ENCODE results near the gene MTCL1.
"Not testable (repeated sequence)": the region's sequence is repeated elsewhere in the genome, so short reads cannot be mapped to it uniquely, and the experiment has no call there.

MTCL1 gene

DNA sequence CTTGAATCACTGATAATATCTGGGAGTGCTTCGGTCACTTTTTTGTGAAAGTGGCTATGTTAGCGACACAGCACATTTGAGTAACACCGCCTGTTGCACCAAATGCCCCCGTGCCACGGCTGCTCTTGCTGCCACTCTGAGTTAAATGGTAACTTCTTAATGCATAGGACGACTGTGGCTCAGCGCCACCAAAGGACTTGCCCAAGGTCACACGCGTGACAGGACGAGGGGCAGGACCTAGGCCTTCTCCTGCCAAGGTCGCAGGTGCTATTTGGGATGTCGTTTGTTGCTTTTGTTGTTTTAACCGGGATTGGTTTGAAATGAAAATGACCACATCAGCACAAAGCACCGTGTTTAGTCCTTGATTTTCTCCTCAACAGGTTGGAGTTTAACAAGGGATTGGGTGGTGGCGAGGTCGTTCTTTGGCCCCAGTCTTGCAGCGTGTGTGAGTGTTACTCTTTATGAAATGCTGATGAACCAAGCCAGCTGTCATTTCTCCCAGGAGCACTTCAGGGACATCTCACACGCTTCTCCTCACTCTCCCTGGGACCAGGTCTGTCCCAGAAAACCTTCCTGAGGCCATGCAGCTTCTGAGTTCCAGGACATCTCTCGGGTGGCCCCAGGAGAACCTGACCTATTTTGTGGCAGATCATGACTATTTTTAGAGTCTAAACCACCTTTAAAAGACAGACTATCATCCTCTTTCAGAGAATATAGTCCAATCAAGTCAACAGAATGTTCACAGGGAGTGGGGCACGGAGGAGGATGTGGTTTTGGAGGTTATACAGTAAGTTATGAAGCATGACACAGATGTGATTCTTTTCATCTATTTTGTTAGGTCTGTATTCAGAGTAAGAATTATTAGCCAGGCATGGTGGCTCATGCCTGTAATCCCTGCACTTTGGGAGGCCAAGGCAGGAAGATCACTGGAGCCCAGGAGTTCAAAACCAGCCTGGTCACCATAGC, 49.9 kb downstream of the MTCL1 start:
- H3K9me3 Mint-ChIP-seq: no peaks in the 10 kb centered on the region

DNA sequence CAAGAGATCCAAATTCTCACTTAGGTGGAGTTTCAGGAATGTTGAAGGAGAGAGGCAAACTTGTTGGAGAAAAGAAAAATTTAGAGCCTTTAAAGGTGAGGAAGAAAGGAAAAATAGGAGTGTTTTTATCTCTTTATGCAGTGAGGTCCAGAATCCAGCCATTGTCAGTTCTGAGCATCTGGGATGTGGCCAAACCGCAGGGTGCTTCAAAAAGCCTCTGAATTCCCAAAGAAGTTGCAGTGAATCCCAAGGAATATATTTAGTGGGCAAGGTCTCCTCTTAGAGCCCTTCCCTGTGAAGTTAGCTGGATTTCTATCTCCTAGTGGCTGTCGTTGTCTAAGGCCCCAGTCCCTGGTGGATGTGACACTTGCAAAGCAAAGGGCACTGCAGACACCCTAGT, 51.2 kb downstream of the MTCL1 start:
- H3K36me3 Mint-ChIP-seq (ENCODE audit: low read depth): no peaks in the 10 kb centered on the region
- peaks cover 3% of the 10 kb centered on the region for H3K9me3 Mint-ChIP-seq
- H3K4me3 Mint-ChIP-seq: no peak overlapping the region
- peaks cover 2% of the 10 kb centered on the region for H3K27me3 Mint-ChIP-seq
- H3K27ac Mint-ChIP-seq: no peak overlapping the region
- peaks cover 31% of the 10 kb centered on the region for H3K4me1 Mint-ChIP-seq (ENCODE audit: low read depth)
- no peak for DNase-seq

More for the DNA sequence above, 49.9 kb downstream of the MTCL1 start:
- peak overlapping the region; percentile 10 for H3K27ac Mint-ChIP-seq
- H3K36me3 Mint-ChIP-seq (ENCODE audit: low read depth): no peaks in the 10 kb centered on the region
- peaks cover 34% of the 10 kb centered on the region for H3K4me1 Mint-ChIP-seq (ENCODE audit: low read depth)
- DNase-seq: no peak
- no peak overlapping the region for H3K4me3 Mint-ChIP-seq
- peaks cover 1% of the 10 kb centered on the region for H3K27me3 Mint-ChIP-seq

DNA sequence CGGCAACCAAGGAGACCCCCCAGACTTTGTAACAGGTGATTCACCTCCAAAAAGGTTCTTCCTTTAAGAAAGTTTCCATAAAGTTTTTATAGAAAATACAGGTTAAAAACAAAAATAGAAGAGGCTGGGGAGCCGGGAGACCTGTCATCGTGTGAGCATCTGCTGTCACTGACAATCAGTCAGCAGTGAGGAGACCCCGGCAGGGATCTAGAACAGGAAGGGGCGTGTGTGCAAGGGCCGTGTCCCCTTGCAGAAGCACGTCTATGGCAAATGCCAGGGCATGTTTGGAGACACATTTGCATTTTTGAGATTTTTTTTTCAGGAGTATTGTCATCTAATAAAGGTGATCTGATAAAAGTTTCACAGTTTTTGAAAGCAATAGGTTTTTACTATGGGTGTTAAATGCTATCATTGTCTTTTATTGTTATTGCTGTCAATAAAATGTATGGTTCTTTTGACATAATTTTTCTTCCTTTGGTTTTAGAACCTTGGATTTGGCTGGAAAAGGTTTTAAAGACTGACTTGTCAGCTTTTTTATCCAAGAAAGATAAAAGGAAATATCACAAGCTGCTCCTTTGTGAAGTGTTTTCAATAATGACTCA, 52.1 kb downstream of the MTCL1 start:
- Mint-ChIP-seq H3K27me3 (peaks cover 5% of the 10 kb centered on the region), H3K9me3 (peaks cover 9% of the 10 kb centered on the region), H3K4me3 (no peak overlapping the region), H3K4me1 (ENCODE audit: low read depth) (peaks cover 31% of the 10 kb centered on the region), H3K27ac (no peak overlapping the region), H3K36me3 (ENCODE audit: low read depth) (no peaks in the 10 kb centered on the region)
- no peak for DNase-seq

DNA sequence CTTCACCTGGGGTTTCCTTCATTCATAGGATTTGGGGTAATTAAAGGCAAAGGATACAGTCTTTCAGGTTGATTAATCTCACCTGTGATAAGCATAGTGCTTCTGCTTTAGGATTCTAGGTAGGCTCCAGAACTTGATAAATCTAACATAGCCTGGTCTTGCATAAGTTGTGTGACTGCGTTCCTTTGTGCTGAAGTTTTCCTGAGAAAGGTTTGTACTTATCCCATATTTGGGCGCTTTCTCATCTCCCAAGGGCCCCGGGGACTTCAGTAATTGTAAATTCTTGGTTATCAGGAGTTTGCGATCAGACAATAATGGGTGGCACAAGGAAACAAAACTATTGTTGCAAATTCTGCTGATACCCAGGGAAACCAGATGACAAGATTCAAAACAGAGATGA, 53.1 kb downstream of the MTCL1 start:
- Mint-ChIP-seq H3K27me3 (peaks cover 6% of the 10 kb centered on the region), H3K9me3 (peaks cover 10% of the 10 kb centered on the region), H3K27ac (no peak overlapping the region), H3K4me3 (no peak overlapping the region), H3K36me3 (ENCODE audit: low read depth) (no peaks in the 10 kb centered on the region), H3K4me1 (ENCODE audit: low read depth) (peaks cover 31% of the 10 kb centered on the region)
- no peak for DNase-seq

DNA sequence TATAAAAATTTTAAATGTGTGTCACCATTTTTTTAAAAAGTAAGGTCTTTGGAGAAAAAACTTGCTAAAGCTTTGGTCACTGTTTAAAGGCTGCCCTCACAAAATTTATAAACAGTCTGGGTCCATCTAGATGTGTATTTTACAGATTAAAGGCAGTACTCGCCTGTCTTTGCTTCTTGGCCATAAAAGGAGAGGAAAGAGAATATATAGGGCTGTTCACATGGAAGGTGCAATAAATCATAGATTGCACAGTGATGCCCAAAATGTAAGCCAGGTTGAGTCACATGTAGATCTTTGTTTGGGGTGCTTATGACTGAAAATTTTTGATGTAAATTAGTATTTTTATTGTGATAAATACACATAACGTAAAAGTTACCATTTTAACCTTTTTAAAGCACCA, 55.6 kb downstream of the MTCL1 start:
- no peak for DNase-seq
- Mint-ChIP-seq H3K4me1 (ENCODE audit: low read depth) (peaks cover 13% of the 10 kb centered on the region), H3K27me3 (peaks cover 6% of the 10 kb centered on the region)

DNA sequence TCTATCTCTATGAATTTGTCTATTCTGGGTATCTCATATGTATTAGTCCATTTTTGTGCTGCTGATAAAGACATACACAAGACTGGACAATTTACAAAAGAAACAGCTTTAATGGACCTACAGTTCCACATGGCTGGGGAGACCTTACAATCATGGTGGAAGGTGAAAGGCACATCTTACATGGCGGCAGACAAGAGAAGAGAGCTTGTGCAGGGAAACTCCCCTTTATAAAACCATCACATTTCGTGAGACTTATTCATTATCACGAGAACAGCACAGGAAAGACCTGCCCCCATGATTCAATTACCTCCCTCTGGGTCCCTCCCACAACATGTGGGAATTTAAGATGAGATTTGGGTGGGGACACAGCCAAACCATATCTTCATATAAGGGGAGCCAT, 56.2 kb downstream of the MTCL1 start:
- not testable (repeated sequence) for H3K27me3 Mint-ChIP-seq; H3K36me3 Mint-ChIP-seq (ENCODE audit: low read depth); H3K4me3 Mint-ChIP-seq; H3K27ac Mint-ChIP-seq; H3K4me1 Mint-ChIP-seq (ENCODE audit: low read depth); DNase-seq
- H3K9me3 Mint-ChIP-seq: peaks cover 10% of the 10 kb centered on the region

More for the DNA sequence above, 55.6 kb downstream of the MTCL1 start:
- Mint-ChIP-seq H3K4me3 (no peak overlapping the region), H3K36me3 (ENCODE audit: low read depth) (no peaks in the 10 kb centered on the region), H3K27ac (no peak overlapping the region), H3K9me3 (peaks cover 10% of the 10 kb centered on the region)

DNA sequence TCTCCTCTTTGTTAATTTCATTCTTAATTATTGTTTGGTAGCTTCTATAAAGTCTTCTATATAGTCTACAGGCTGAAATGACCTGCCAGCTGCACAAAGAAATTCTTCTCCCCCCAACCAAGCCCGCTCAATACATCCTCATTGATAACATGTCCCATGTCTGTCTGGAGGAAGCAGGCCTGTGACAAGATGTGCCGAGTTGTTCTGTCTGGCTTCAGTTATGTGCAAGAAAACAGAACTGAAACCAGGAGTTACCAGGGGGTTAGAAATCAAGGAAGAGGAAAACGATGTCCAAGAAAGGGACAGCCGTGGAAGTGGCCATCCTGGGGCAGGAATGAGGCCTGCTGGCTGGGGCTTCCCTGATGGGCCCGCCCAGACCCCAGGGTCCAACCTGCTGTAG, 57.6 kb downstream of the MTCL1 start:
- H3K27ac Mint-ChIP-seq: no peak overlapping the region
- H3K36me3 Mint-ChIP-seq (ENCODE audit: low read depth): no peaks in the 10 kb centered on the region
- H3K4me1 Mint-ChIP-seq (ENCODE audit: low read depth): peaks cover 2% of the 10 kb centered on the region
- no peak overlapping the region for H3K4me3 Mint-ChIP-seq
- H3K27me3 Mint-ChIP-seq: peaks cover 6% of the 10 kb centered on the region
- no peak for DNase-seq
- H3K9me3 Mint-ChIP-seq: peaks cover 10% of the 10 kb centered on the region

DNA sequence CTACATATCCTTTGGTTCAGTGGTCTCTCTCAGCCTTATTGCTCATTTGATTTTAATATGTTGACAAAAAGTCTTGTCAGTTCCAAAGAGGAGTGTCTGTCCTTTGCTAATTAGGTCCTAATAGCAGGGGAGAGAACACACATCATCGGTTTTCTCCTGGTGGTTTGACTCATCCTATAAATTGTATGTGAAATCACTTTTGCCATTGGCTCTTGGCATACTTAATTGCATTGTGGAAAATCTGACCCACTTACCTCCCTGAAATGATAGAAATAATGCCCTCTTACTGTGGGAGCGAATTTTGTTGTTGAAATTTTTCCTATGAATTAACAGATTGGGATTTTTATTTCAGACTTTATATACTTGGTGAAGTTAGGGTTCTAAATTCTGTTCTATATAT, 58.3 kb downstream of the MTCL1 start:
- Mint-ChIP-seq H3K27ac (no peak overlapping the region), H3K9me3 (peaks cover 10% of the 10 kb centered on the region), H3K36me3 (ENCODE audit: low read depth) (no peaks in the 10 kb centered on the region), H3K4me3 (no peak overlapping the region), H3K27me3 (peaks cover 6% of the 10 kb centered on the region), H3K4me1 (ENCODE audit: low read depth) (no peaks in the 10 kb centered on the region)
- DNase-seq: no peak

DNA sequence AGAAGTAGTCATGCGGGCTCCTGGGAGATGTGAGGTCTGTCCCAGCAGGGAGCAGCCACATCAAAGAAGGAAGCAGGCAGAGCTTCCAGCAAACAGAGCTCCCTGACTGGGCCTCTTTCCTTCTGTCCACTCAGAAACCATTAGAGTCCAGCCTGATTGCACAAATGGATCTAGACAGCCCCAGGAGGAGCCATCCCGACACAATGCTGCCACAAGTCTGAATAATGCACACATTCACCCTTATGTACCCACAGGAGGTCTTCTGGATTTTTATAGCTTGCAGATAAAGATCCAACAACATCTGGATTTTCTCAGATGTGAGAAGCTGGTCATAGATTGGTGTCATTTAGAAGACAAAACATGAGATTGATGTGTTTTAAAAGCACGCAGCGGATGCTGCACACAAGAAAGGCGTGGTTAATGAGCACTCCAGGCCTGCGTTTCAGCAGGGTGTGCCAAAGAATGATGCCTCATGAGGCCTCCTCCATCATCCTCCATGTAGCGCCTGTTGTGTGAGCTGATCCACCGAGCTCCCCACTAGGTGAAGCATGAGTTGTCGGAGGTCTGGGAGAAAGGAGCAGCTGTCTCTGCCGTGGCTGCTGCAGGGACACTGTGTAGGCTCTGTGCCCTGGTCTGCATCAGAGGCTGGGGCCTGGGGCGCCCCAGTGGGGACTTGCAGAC, 60.6 kb downstream of the MTCL1 start:
- H3K4me1 Mint-ChIP-seq (ENCODE audit: low read depth): no peaks in the 10 kb centered on the region
- peaks cover 4% of the 10 kb centered on the region for H3K27me3 Mint-ChIP-seq
- H3K9me3 Mint-ChIP-seq: peaks cover 10% of the 10 kb centered on the region
- H3K36me3 Mint-ChIP-seq (ENCODE audit: low read depth): no peaks in the 10 kb centered on the region
- no peak for DNase-seq
- H3K4me3 Mint-ChIP-seq: no peak overlapping the region
- no peak overlapping the region for H3K27ac Mint-ChIP-seq

DNA sequence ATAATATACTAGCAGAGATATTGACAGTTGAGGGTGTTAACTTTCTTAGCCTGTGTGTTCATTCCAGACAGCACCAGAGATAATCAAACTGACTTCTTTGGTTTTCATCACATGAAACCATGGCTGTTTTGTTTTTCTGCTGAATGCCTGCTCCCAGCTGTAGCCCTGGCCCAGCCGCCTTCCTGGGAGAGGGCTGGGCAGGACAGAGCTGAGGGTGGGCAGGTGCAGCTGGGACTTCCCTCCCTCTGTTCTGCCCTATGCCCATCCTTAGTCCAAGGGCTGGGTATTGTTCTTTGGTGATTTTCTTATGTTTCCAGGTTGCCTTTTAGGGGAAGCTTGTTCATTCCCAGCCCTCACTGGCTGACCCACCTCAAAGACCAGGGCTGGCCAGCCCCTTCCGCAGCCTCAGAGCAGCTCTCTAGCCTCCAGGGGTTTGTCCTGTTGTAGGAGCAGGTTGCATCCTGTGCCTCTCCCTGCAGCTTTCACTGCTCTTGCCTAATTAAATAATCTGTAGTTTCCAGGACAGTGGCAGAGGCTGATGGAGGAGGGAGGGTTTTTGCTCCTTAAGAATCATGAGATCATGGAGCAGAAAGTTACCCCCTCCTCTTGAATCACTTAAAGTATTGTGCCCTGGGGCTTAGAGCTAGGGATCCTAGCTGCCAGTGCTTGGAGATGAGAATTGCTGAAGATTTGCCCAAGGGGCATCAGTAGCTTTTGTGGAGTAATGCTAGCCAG, 61.4 kb downstream of the MTCL1 start:
- H3K36me3 Mint-ChIP-seq (ENCODE audit: low read depth): no peaks in the 10 kb centered on the region
- no peak for DNase-seq
- H3K4me3 Mint-ChIP-seq: no peak overlapping the region
- H3K4me1 Mint-ChIP-seq (ENCODE audit: low read depth): no peaks in the 10 kb centered on the region
- peaks cover 7% of the 10 kb centered on the region for H3K9me3 Mint-ChIP-seq
- peaks cover 4% of the 10 kb centered on the region for H3K27me3 Mint-ChIP-seq
- H3K27ac Mint-ChIP-seq: no peak overlapping the region

DNA sequence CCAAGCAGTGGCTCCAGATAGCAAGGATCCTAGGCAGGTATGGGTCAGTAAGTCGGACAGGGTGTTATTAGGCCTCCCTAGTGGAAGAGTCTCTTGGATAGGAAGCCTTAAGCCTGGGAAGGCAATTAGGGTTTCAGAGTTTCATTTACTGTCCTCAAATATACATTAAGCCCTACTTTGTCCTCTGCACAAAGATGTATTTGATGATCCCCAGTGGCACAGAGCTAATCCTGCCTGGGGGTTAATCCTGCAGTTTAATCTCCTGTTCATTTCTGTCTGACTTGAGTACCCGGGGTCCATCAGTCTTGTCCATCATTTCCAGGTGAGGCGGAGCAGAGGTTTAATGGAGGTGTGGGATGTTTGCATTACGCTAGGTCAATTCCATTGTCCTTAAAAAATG, 62.0 kb downstream of the MTCL1 start:
- no peak for DNase-seq
- H3K27me3 Mint-ChIP-seq: peaks cover 2% of the 10 kb centered on the region
- no peaks in the 10 kb centered on the region for H3K36me3 Mint-ChIP-seq (ENCODE audit: low read depth)
- H3K27ac Mint-ChIP-seq: no peak overlapping the region
- H3K9me3 Mint-ChIP-seq: peaks cover 2% of the 10 kb centered on the region
- H3K4me3 Mint-ChIP-seq: no peak overlapping the region
- H3K4me1 Mint-ChIP-seq (ENCODE audit: low read depth): no peaks in the 10 kb centered on the region

DNA sequence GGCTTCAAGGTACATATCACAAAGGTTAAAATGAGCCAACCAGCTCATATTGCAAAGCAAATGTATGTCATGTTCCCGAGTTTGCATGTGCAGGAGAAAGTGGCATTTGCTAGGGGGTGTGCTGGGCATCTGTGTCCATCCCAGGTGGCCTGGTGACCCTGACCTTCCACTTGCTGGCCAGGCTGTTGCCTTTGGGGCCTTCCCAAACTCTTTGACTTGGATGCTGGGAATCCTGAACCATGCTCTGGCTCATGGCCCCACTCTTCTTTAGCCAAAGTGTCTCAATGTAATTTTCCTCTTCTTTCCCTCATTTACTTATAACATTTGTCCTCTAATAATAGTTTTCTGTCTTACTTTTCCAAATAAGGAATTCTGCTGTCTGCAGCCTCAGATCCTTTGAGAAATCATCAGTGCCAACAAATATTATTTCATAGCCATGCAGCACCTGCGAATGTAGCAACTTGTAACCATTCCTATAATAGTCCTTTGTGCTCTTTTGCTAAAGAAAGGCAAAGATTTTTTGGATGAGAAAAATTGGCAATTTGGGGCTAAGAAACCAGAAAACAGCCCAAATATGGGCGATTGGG, 64.2 kb downstream of the MTCL1 start:
- no peak overlapping the region for H3K4me3 Mint-ChIP-seq
- no peak overlapping the region for H3K27ac Mint-ChIP-seq
- H3K4me1 Mint-ChIP-seq (ENCODE audit: low read depth): no peaks in the 10 kb centered on the region
- H3K36me3 Mint-ChIP-seq (ENCODE audit: low read depth): no peaks in the 10 kb centered on the region
- no peaks in the 10 kb centered on the region for H3K9me3 Mint-ChIP-seq
- no peak for DNase-seq
- H3K27me3 Mint-ChIP-seq: no peaks in the 10 kb centered on the region

DNA sequence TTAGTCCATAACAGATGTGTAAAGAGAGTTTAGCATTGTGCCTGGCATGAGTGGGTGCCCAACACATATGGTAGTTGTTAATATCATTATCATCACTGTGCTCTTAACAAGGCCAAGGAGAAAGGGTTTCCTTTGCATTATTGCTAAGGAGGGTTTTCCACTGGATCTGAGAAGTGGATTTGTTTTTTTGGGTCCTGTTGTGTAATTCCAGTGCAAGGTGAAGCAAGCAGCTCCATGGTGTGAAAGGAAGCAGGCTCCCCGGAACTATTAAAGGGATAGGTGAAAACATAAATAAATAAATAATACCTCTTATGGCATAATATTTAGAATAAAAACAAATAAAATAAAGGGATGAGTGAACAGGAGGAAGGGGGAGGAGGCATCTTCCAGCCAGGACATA, 65.3 kb downstream of the MTCL1 start:
- no peaks in the 10 kb centered on the region for H3K36me3 Mint-ChIP-seq (ENCODE audit: low read depth)
- H3K27me3 Mint-ChIP-seq: no peaks in the 10 kb centered on the region
- H3K27ac Mint-ChIP-seq: no peak overlapping the region
- no peak for DNase-seq
- H3K9me3 Mint-ChIP-seq: no peaks in the 10 kb centered on the region
- no peaks in the 10 kb centered on the region for H3K4me1 Mint-ChIP-seq (ENCODE audit: low read depth)
- no peak overlapping the region for H3K4me3 Mint-ChIP-seq

DNA sequence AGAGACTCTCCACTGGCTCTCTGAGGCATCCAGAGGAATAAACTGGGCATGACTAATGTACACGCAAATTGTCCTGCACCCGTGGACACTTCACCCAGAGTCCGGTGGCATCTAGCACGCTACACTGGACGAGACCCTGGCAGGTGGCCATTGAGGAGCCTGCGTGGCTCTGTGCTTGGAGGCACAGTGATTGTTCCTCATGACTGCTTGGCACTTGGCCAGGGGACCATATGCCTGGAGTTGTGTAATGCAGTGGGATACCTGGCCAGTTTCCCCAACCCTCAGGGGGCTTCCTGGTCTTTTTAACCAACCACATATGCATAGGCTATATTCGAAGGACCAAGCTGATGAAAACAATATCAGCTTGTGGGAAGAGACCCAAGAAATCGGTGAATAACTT, 66.6 kb downstream of the MTCL1 start:
- Mint-ChIP-seq H3K4me3 (no peak overlapping the region), H3K4me1 (ENCODE audit: low read depth) (no peaks in the 10 kb centered on the region), H3K27ac (no peak overlapping the region), H3K9me3 (no peaks in the 10 kb centered on the region), H3K27me3 (no peaks in the 10 kb centered on the region), H3K36me3 (ENCODE audit: low read depth) (no peaks in the 10 kb centered on the region)
- no peak for DNase-seq
